ENCODE data around the gene PPP3CA.

GRCh38 chr4:101126059-101126458 lies 221.3 kb downstream of the PPP3CA start:
- TF ChIP-seq CTCF (IDR thresholded peaks at IDR 0.05) (no peak), POLR2A (IDR thresholded peaks at IDR 0.05) (no peak)

Data from lower leg skin (tissue), 3 donors.